ENCODE data around the gene TSPAN33.
"Not testable (repeated sequence)": the region's sequence is repeated elsewhere in the genome, so short reads cannot be mapped to it uniquely, and the experiment has no call there.

Gene TSPAN33

DNA sequence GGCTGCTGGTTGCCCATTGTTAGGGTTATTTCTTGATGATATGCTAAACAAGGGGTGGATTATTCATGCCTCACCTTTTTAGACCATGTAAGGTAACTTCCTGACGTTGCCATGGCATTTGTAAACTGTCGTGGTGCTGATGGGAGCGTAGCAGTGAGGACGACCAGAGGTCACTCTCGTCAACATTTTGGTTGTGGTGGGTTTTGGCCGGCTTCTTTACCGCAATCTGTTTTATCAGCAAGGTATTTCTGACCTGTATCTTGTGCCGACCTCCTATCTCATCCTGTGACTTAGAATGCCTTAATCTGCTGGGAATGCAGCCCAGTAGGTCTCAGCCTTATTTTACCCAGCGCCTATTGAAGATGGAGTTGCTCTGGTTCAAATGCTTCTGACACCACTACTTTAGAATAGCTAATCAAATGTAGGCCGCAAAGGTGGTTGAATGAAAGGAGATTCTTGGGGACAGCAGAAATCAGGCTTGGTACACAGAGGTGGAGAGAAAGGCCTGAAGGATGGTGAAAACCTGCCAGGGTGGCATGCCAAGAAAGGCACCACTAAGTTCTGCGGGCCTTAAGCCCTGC lies 26.0 kb downstream of the TSPAN33 start:
- DNase-seq: no peak

DNA sequence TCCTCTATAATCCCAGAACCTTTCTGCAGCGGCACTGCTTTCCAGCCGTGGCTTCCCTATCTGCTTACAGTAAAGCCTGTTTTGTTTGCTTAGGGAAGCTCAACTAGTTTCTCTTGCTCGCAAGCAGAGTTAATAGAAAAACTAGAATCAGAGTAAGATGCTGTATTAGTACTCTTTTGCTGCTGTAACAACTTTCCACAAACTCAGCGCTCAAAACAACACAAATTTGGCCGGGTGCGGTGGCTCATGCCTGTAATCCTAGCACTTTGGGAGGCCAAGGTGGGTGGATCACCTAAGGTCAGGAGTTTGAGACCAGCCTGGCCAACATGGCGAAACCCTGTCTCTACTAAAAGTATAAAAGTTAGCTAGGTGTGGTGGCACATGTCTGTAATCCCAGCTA lies 29.4 kb downstream of the TSPAN33 start:
- not testable (repeated sequence) for DNase-seq

DNA sequence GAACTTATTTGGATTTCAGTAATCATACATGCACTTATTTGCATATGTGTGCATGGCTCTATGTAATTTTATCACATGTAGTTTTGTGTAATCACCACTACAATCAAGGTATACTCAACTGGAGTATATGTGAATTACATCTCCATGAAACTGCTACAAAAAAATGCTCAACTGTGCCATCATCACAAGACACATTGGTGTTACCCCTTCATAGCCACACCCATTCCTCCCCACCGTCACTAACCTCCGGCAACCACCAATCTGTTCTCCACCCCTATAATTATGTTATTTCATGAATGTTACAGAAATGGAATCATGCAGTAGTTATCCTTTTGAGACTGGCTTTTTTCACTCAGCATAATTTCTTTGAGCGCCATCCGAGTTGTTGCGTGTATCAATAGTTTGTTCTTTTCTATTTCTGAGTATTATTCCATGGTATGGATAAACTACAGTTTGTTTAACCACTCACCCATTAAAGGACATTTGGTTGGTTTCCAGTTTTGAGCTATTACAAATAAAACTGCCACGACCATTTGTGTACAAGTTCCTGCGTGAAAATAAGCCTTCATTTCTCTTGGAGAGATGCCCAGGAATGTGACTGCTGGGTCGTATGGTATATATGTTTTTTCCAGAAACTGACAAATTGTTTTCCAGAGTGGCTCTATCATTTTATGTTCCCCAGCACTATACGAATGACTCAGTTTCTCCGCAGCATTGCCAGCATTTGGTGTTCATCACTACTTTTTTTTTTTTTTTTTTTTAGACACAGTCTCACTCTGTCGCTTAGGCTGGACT lies 32.6 kb downstream of the TSPAN33 start:
- no peak for DNase-seq

DNA sequence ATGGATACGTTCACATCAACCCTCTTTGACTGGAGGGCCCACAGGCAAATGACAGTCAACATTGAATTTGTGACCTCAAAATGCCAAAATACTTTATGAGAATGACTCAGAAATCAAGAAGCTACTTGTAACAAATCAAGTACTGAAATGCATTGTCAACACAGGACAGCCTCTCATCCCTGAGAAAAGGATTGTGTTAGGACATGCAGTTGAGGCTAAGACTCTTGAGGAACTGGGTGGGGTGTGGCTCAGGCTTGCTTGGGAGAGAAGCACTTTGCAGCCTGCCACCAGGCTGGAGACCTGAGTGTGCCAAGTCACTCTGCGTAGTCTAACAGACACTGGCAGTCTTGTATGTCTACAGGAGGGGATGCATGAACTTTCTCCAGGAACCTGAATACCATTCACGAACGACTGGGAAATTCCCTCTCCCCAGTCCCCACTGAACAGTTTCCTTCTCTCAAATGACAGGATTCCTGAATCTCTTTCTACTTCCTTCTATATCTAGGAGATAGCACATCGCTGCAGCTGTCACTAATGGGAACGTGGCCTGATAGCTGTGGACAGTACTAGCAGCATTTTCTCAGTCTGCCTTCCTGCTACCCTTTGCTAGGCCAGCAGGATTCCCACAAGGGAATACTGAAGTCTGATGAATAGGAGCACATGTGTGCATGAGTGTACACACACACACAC lies 40.6 kb downstream of the TSPAN33 start:
- no peak for DNase-seq

DNA sequence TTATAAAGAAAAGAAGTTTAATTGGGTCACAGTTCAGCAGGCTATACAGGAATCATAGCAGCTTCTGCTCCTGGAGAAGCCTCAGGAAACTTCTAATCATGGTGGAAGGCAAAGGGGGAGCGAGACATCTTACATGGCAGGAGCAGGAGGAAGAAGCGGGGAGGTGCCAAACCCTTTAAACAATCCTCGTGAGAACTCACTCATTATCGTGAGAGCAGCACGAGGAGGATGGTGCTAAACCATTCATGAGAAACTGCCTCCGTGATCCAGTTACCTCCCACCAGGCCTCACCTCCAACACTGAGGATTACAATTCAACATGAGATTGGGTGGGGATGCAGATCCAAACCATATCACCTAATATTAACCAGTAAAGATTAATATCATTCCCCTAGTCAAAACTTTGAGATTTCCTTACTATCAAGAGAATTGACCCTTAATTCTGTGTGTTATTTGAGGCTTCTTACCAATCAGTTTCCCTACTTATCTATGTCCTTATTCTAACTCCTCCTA lies 42.3 kb downstream of the TSPAN33 start:
- DNase-seq: no peak

DNA sequence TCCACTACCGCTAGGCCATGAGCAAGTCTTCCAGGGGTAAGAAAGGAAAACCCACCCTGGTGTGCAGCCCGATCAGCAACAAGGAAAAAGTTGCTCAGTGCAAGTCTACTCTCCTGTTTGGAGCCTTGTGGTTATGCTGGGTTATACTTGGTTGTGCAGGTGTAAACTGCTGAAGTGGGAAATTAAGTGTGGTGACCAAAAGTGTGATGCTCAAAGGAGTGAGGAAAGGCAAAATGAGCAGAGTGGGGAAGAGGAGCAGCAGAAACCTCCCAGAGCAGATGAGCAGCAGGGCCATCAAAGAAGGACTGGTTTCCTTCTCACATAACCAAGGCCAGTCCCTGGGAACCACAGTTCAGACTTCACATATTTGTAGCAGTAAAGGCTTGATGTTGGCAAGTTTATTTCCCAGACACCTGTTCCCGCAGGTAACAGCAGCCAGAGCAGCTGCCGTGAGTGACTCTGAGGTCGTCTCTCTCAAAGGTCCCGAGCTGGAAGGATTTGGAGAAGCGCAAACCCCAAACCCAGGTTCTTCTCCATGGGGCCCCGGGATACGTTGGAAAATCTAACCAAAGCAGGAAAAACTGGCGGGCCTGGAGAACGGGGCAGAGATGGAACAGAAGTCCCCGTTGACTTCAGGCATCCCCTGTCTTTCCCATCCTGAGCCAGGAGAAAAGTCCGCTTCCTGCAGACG lies 43.3 kb downstream of the TSPAN33 start:
- no peak for DNase-seq

DNA sequence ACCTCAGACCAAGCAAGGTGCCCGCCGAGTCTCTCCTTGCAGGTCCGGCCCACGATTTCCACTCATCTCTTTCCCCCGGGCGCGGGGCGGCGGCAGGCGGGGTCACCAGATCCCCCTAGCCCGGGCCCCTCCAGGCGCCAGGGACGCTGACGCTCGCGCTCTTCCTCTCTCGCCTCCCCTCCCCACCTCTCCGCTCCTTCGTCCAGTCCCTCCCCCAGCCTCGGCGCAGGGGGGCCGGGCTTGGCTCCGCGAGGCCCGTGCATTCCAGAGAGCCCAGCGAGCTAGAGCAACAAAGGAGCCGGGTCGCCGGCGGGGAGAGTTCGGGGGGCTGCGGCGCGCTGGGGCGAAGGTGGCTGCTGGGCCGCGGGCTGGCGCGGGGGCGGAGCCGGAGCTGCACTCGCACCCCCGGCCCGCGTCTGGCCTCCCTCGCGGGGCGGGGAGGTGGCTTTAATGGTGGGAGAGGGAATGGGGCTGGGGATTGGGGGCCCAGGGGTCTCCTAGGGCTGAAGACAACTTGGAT lies 43.9 kb downstream of the TSPAN33 start, which contains the start of gene SMO:
SMO (plus strand) TSS at position 262 of the 520 bp plus-strand sequence. CDS start 519 bp downstream, outside the sequence.
- peak; percentile 61 for DNase-seq

DNA sequence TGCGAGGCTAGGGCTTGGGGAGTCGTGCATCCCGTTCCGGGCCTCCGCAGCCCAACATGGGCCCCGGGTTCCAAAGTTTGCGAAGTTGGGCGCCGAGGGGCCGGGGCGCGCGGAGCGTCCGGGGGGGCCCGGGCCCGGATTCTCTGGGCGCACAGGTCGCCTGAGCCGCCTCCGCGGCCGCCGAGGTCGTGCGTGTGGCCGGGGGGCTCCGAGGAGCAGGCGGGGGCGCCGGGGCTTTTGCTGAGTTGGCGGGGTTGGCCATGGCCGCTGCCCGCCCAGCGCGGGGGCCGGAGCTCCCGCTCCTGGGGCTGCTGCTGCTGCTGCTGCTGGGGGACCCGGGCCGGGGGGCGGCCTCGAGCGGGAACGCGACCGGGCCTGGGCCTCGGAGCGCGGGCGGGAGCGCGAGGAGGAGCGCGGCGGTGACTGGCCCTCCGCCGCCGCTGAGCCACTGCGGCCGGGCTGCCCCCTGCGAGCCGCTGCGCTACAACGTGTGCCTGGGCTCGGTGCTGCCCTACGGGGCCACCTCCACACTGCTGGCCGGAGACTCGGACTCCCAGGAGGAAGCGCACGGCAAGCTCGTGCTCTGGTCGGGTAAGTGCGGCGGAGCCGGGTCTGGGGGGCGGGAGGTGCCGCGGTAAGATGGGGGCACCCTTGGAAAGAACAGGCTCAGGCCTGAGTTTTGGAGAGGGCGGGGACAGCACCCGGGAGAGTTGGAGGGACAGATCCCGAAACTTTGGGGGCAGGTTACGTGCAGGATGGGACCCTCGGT lies 44.6 kb downstream of the TSPAN33 start:
- DNase-seq: no peak

DNA sequence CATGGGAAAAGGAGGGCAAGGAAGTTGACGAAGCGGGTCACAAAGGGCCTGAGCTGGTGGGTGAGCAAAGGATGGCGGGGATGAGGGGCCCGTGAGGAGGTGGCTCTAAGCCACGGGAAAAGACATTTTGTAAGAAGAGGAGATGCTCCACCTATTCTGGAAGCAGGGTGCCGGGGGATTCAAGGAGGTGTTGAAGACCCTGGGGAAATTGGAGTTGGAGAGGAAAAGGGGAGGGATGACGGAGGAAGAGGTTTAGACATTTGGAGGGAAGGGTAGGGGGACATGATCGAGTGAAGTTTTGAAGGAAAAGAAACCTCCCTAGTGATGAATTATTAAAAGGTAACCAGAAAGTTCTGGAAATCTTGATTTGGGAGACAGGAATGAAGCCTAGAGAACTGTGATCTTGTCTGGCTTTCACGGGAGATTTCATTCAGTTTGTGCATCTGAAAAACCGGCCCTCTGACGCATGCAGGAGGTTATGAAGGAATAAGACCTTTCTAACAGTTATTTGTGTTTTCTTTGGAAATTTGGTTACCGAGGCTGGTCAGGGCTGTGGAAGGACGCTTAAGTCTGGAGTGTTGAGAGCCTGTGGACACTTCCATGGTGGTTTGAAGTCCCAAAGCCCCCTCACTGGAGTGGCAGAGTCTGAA lies 45.3 kb downstream of the TSPAN33 start:
- no peak for DNase-seq

DNA sequence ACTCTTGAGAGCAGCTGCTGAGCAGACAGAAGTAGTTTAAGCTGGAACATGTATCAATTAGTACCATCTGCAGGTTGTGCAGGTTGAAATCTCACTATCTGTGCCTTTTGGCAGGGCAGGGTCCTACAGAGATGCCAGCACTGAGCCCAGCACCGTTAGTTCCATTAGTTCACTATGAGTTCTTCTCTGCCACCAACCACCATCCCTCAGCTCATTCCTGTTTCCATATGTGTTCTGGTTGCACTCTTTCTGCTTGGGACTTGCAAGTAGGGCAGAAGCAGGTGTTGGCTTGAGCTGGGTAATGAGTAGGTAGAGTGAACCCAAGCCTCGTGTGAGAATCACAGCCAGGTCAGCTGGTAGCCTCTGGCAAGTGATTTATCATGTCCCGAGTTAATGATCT lies 46.8 kb downstream of the TSPAN33 start:
- DNase-seq: no peak

DNA sequence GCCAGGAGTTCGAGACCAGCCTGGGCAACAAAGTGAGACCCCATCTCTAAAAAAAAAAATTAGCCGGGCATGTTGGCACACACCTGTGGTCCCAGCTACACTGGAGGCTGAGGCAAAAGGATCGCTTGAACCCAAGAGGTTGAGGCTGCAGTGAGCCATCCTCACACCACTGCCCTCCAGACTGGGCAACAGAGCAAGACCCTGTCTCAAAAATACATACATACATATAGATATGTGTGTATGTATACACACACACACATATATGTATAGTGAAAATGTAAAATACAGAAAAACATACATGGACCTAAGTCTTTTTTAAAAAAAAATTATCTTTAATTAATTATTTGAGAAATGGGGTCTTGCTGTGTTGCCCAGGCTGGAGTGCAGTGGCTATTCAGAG lies 49.4 kb downstream of the TSPAN33 start:
- no peak for DNase-seq

DNA sequence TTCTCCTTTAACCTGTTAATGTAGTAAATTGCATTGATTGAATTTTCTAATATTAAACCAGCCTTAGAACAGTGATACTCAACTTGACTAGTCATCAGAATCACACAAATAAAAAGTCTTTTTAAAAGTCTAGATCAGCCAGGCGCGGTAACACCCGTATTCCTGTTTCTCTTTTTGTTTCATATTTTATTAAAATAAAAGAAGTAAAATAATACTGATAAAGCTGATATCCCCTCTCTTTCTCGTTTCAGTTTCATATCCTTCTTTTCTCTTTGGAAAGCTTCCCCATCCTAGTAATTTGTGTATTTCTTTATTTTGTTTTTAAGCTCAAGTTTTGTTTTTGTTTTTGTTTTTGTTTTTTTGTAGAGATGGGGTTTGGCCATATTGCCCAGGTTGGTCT lies 53.3 kb downstream of the TSPAN33 start:
- no peak for DNase-seq

DNA sequence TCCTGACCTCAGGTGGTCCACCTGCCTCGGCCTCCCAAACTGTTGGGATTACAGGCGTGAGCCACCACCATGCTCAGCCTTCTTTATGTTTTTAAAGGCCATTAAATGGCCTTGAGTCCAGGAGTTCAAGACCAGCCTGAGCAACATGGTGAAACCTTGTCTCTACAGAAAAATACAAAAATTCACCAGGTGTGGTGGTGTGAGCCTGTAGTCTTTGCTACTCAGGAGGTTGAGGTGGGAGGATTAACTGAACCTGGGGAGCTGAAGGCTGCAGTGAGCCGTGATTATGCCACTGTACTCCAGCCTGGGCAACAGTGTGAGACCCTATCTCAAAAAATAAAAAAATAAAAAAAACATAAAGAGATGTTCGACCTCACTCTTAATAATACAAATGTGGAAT lies 54.9 kb downstream of the TSPAN33 start:
- no peak for DNase-seq

DNA sequence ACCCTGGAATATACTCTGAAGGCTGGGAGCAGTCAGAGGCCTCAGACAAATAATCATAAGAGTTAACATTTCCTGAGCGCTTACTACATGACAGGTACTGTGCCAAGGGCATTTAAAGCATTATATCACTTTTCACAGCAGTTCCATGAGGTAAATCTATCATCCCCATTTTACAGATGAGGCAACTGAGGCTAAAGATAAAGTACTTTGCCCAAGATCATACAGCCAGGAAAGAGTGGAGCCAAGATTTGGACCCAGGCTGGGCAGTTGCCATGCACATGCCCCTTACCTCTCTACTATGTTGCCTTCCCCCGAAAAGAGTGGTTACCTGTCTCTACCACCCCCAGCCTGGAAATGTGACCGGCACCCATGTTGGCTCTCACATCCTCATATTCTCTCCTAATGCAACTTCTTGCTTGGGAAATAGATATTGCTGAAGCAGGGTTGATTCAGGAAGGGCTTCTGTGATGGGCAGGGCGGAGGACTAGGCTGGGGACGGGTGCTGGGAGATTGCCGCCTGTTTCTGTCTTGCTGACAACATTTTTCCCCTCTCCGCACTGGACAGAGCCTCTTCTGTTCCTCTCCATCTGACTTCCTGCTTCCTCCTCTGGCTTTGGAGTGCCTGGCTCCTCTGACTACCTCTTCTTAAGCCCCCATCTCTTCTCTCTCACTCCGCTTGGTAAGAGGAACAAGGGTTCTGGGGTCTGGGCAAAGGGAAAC lies 57.7 kb downstream of the TSPAN33 start:
- DNase-seq: no peak

DNA sequence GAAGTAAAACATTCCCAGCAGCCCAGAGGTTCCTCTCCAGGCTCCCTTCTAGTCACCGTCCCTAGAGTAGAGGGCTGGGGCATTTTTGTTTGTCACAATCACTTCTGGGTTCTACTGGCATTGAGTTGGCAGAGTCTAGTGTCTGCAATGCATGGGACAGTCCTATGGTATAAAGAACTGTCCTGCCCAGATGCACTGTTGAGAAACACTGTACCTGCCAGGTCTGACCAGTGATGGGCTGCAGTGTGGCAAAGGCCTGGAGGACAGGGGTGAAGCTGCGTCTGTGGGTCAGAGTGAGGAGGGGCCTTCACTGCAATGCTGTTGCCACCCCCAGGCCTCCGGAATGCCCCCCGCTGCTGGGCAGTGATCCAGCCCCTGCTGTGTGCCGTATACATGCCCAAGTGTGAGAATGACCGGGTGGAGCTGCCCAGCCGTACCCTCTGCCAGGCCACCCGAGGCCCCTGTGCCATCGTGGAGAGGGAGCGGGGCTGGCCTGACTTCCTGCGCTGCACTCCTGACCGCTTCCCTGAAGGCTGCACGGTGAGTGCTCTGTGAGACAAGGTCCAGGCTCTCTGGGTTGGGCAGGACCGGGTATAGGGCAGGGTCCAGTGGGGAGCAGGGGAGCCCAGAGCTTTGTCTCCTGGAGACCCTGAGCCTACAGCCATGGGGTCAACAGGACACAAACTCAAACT lies 58.7 kb downstream of the TSPAN33 start:
- no peak for DNase-seq

DNA sequence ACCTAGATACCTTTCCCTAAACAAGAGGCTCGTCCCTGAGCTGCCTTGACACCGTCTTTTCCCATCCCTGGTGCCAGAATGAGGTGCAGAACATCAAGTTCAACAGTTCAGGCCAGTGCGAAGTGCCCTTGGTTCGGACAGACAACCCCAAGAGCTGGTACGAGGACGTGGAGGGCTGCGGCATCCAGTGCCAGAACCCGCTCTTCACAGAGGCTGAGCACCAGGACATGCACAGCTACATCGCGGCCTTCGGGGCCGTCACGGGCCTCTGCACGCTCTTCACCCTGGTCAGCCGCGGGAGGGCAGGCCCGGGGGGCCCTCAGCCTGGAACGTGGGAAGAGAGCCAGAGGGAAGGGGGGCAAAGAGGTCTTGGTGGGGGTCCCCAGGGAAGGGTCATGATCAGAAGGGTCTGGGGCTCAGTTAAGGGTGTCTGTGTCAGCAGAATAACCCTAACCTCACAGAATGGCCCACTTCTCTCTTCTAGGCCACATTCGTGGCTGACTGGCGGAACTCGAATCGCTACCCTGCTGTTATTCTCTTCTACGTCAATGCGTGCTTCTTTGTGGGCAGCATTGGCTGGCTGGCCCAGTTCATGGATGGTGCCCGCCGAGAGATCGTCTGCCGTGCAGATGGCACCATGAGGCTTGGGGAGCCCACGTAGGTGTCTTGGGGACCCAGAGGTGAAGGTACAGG lies 60.8 kb downstream of the TSPAN33 start:
- no peak for DNase-seq

DNA sequence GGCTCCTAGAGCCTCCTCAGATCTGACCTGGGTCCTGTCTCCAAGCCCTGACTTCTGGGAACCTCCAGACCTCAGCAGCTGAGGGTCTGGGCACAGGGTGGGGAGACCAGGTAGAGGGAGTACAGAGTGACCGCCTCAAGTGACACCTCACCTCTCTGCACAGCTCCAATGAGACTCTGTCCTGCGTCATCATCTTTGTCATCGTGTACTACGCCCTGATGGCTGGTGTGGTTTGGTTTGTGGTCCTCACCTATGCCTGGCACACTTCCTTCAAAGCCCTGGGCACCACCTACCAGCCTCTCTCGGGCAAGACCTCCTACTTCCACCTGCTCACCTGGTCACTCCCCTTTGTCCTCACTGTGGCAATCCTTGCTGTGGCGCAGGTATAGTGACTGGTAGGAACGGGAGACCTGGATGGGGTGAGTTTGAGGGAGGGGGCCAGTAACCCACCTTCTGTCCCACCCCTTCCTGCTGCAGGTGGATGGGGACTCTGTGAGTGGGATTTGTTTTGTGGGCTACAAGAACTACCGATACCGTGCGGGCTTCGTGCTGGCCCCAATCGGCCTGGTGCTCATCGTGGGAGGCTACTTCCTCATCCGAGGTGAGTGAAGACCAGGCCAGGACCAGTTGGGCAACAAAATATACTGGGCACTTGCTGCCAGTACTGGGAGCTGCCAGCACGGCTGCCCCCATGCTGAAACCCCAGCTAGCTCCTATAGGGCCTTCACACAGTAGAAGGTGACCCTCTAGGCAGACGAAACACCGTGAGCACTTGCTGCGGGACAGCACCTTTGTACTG lies 61.7 kb downstream of the TSPAN33 start:
- no peak for DNase-seq

DNA sequence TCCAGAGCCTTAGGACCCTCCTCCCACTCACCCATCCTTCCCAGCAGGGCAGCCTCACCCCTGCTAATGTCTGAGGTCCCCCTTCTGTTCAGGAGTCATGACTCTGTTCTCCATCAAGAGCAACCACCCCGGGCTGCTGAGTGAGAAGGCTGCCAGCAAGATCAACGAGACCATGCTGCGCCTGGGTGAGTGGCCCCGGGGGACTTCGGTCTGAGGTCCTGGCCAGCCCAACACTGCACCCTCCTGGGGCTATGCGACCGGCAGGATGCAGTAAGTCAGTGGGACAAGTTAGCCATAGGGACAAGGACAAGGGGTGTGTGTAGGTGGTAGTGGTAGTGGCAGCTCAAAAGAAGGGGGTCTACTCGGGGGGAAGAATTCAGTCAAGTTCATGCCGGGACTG lies 64.2 kb downstream of the TSPAN33 start:
- DNase-seq: no peak

Data from NCI-H82 (cell line).